HG02763 (cell line): ENCODE data around the gene FAM170B.

ENCODE experiments used
- ATAC-seq: cut with Tn5 transposase; IDR thresholded peaks from one replicate; pipeline ENCODE4 v1.9.1; 2021; ENCODE audit warnings: mild to moderate bottlenecking, moderate library complexity; ENCODE audit not compliant: unreplicated experiment

Gene FAM170B

DNA sequence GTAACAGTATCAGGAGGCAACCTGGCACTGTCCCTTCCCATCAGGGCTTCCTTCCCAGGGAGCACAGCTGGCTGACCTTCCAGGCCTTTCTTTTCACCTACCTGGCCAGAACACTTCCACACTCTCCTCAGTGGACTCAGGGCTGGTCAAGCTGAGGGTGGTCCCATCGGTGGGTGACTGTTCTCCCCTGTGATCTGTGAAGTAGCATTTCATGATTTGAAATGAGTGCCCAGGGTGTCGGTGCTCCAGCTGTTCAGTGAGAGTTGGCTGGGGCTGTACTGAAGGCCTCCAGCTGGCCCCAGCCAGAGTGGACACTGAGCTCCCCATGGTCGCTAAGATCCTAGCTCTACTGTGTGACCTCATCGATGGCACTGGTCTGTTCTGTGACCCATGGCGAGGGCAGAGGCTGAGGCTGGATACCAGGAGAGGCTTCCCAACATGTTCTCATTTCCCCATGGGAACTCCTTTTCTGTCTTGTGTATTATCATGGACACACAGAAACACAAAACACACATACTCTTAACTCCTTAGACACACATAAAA is at the start of gene FAM170B:
TSS of gene FAM170B (minus strand) at position 316 of the 543 bp plus-strand sequence. CDS start at position 213, 103 bp downstream.
- ATAC-seq, result no peak

DNA sequence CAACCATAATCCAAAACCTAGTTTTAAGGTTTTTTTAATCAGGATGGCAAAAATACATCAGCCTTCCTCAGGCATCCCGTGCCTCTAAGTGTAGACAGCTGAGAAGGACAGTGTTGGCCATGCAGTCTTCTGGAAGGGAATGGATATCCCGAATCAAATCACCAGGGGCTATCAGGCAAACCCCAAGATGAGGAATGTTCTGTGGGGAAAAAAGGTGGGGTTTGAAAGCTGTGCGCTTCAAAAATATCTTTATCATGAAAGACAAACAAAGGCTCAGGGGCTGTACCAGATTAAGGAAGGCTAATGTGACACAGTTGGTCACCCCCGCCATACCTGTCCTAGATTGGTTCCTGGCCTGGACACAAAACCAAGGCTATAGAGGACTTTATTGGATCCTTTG is 49.0 kb upstream of the FAM170B start:
- no peak for ATAC-seq

DNA sequence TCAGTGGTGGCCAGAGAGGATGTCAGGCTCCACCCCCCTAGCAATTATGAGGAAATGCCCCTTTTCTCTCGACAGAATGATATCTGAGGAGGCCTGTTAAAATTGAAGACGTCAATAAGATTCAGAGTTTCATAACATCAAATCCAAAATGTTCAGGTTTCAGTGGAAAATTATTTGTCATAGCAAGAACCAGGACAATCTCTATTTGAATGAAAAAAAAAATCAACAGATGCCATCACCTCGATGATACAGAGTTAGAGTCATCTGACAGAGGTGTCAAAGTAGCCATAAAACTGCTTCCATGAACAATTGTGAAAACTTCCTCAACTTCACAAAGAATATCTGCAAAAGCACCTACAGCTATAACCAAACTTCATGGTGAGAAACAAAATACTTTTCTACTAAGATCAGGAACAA is 46.6 kb upstream of the FAM170B start:
- ATAC-seq, result no peak

DNA sequence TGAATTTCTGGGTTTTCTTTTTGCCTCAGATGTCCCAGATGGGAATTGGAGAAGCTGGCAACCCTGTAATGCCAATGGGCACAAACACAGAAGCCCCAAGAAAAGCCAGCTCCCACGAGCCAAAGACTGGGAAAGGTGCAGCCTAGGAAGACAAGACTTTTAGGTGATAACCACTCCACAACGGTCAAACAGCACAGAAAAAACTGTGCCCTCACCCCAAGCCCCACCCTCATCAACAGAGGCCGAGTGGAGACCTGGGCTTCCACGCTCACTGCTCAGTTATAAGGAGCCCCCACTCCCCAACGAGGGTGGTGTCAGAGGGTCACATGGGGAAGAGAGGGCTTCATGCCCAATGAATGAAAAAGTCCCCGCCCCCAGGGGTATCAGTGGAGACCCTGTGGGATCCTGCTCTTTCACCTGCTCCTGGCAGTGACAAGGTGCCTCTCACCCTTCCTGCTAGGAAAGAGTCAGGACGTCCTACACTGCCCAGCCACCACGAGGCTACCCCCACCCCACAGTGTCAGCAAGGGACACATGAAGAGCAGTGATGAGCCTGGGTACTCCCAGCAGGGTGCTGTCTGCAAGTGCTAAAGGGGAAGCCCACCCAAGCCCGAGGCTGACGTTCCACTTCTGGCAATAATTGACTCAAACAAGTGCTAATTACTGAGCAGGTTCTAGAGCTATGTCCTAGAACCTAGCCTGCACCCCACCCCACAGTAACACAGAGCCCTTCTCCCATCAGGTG is 46.0 kb upstream of the FAM170B start:
- ATAC-seq, result no peak

DNA sequence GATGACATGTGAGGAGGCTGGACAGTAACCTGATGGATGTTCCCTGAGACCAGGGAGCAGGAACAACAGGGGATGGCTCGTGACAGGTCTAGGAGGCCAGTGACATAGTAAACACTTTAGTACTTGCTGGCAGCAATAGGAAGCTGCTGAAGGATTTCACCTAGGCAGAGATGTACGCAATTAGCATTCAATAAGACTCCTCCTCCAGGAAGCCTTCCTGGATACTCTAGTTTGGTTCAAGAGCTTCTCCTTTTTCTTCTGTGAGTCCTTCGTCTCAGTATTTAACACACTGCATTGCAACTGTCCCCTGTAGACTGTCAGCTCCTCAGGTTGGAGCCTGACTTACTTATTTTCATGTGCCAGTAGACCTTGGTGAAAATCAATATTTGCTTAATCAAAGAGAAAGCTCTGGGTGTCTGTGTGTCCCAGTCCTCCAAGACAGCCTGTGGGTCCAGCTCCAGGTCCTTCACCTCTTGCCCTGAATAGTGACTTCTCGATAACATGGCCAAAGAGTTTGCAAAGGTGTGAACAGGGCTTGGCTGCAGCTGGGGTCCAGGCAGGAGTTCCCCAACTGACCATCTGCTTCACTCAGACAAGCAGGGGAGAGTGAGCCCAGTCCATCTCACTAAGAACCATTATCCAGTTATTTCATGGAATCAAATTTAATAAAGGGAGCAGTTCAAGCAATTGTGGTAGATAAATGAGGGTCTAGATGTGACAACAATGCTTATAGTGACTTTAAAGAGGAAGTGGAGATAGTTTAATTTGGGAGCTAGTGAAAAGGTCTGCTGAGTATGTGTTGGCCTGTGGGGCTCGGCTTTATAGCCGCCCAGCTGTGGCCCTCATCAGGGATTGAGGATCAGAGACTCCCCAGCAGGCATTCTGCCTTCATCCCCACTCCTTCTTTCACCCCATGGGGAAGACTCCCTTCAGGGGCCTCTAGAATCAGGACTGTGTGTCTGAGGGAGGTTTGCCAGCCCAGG is 45.0 kb upstream of the FAM170B start:
- no peak for ATAC-seq

DNA sequence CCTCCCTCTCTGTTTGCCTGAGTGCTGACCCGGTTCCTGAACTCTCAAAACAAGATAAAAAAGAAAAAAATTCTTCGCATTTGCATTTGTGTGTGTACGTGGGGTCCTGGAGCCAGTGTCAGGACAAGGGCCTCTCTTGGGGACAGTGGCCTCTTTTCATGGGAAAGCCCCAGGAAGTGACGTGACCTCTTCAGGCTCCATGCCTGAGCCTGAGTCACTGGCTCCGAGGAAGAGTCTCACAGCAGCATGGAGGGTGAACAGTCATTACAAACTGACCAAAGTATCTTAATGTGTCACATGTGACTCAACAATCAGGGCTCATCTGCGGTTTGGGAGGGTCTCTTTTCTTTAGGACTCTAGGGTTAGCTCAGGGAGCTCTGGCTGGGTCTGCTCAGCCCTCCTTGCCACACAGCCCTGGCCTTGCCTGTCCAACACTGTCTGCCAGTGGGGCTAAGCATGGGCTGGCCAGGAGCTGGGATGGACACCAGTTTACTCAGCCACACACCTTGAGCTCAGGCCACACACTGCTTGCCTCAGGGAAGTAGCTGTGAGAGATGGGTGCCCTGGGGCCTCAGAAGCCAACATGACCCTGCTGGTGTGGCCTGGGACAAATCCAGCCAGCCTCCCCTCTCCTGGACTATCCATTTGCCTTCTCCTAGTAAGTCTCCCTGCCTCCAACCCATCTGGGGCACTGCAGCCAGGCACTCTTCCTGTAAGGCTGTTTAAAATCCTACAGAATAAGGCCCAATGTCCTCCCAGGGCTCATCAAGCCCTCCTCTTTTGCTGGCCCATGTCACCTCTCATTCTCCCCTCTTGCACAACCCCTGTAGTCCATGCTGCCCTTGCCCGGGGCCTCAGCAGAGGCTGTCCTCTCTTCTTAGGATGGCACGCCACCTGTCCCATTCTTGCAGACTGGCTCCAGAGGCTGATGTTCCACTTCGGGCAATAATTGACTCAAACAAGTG is 43.9 kb upstream of the FAM170B start:
- ATAC-seq, result peak; percentile 80

DNA sequence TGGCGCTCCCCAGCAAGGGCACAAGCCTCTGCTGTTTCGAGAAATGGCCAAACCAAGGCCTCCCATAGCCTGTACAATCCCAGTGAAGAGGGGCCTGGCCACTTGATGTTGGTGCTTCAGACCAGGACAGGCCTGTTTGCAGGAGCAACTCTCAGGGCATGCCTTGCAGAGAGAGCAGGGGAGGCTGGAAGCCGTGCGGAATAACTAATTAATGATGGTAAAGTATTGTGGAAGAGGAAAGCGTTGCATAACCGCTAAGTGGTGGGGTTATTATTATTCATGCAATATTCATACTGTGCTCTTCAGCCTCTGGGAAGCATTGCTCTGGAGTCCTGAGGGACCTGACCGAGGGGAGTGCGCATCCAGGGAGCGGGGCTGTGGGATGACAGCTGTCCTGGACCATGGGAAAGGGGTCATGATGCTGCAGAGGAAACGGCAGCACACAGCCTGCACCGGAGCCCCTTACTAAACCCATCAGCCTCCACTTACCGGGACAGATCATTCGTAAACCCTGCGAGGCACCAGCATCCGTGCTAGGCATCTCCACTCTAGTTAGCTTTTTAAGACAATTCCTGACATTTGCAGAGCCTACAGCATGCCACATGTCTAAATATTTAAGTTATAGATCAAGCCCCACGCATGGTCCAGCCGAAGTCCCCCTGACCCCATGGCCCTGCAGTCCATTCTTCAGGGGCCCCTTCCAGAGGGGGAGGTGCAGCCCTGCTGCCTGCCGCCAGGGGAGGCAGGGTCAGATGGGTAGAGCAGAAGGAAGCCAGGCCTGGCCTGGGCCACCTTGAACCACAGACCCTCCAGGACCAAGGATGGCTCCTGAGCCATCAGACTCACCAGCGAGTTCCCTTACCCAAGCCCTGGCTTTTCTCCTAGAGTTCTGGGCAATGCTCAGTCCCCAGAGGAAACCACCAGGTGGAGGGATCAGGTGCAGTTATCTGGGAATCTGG is 42.8 kb upstream of the FAM170B start:
- peak; percentile 2 for ATAC-seq

DNA sequence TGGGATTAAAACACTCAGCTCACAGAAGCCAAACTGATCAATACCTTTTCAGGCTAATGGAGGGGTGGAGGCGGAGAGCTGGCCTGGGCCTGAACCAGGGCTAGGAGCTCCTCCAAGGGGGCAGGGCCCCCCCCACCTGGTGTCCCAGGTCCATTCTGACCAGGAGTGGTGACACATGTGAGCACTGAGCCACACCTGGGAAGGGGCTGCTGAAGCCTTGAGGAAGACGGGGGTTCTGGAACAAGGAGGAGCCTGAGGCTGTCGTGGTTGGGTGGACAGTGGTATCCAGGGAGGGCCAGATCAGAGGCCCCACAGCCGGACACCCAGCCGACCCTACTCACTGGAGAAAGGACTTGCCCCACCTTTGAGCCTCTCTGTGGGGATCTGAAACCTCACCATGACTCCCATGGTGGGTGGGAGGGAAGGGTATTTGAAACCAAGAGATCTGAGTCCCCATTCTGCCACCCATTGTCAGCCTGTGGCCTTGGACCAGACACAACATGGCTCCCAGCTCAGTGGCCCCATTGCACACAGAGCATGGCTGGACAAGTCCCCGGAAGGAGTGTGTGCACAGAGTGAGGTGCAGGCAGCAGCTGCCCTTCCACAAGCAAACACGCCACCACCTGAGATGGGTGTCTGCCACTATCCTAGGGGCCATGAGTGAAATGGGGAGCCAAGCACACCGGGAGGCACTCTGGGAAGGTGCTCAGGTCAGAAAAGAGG is 41.9 kb upstream of the FAM170B start:
- no peak for ATAC-seq

DNA sequence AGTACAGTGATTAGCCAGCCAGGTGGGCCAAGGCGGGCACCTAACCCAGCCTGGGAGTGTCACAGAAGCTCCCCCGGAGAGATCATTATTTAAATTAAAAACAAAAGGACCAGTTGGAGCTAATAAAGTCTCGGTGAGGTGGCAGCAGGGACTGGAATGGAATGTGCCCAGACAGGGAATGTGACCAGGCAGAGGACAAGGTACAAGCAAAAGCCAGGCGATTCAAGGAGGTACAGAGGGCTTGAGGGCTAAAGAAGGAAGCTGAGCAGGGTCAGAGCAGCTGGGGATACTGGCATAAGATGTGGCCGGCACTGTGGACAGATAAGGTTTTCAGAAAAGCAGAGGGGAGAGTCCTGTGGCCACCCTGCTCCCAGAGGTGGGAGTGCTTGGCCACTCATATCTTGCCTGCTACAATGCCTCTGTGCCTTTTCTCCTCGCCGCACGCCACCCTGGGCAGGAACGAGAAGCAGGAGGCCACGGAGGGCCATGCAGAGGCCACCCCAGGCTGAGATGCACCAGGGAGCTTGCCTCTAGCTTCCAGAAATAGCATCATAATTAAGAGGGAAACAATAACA is 41.2 kb upstream of the FAM170B start:
- ATAC-seq, result no peak

DNA sequence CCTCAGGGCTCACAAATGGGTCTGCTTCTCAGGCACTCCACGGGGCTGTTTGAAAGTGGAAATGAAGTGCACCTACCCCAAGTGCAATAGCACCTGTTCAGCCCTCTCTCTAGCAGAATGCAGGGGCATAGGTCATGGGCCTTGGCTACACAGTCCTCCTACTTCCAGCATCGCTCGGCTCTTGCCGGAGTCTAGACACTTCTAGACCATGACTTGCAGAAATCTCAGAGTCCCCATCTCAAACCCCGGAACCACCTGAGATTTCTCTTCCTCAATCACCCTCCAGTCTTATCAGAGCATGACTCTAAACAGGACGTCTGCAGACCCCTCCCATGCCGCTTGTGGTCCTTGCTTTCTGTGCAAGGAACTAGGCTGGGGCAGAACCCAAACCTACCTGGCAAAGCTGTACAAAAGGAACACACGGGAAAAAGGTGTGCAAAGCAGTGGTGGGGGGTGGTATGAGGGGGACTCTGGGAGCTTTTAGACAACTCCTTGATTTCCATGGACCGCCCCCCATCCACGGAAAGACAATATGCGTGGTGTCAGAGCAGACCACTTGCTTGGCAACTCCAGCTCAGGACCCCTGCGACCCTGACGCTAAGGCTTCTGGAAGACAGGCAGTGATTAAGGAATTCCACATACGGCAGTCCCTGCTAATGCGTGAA is 40.6 kb upstream of the FAM170B start:
- ATAC-seq, result no peak

DNA sequence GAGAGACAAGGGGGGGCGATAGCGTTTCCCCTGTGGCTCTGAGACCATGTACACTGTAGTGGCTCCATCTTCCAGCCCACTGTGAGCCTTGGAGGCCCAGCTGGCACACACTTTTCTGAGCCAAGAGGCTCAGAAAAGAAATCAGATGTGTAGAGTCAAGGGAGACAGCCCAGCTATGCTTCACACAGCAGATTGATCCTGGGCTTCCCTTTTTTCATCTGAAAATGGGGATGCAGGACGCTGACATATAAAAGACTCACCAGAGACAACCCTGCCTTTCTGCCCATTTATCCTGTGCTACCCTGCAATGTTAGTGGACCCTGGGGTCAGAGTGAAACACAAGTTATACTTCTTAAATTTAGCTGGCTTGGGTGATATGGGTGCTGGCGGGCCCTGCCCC is 40.0 kb upstream of the FAM170B start:
- no peak for ATAC-seq

DNA sequence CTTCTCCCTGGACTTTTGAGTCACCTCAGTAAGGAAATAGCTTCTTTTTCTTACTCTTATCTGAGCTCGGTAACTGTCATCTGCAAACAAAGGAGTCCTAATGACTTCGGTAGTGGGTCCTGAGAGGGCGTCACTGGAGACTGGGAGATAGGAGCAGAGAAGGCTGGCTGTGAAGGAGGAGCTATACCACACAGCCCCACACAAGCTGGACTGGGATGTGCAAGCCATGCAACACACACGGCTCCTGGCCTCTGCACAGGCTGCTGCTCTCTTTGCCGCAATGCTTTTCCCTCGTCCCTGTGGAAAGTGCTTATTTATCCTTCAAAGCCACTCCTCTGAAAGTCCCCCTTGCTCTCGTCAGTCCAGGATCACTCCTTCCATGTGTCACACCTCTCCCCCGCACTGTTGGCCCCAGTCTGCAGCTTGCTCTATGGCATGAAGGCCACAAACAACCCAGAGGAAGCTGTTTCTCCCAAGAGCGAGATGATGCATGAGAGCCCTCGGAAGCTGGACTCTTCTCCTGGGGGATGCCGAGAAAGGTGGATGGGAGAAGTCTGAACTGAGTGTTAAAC is 39.5 kb upstream of the FAM170B start:
- ATAC-seq, result no peak

DNA sequence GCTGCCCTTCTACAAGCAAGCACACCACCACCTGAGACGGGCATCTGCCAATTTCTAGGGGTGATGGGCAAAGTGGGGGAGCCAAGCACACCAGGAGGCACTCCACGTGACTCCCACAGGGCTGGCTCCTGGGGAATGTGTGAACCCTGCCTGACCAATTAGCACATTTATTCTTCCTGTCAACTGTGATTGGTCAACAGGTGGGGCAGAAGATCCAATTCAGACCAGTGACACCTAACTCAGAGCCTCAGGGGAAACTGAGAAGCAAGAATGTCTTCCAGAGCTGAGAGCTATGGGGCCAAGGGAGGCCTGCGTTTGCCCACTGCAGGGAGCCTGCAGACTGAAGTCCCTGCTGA is 38.9 kb upstream of the FAM170B start:
- no peak for ATAC-seq

DNA sequence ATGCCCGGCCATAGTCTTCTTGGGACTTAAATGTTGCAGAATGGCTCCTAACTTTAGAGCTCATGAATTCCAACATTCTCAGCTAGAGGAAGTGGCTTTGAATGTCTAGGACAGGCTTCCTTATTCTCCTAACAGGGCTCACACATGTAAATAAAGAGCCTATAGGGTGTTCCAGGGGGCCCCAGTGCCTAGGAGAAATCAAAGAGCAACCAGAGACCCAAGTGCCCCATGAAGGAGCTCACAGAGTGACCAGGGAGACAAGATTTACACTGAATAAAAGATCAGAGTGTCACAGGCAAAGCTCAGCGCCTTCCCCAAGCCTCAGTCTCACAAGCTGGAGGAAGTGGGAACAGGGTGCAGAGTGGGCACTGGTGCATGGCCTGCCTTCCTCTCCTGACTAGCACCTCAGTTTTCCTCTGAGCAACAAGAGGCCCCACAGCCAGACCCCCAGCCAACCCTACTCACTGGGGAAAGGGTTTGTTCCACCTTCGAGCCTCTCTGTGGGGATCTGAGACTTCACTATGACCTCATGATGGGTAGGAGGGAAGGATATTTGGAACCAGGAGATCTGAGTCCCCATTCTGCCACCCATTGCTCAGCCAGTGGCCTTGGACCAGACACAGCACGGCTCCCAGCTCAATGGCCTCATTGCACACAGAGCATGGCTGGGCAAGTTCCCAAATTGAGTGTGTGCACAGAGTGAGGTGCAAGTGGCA is 38.4 kb upstream of the FAM170B start:
- ATAC-seq, result no peak

DNA sequence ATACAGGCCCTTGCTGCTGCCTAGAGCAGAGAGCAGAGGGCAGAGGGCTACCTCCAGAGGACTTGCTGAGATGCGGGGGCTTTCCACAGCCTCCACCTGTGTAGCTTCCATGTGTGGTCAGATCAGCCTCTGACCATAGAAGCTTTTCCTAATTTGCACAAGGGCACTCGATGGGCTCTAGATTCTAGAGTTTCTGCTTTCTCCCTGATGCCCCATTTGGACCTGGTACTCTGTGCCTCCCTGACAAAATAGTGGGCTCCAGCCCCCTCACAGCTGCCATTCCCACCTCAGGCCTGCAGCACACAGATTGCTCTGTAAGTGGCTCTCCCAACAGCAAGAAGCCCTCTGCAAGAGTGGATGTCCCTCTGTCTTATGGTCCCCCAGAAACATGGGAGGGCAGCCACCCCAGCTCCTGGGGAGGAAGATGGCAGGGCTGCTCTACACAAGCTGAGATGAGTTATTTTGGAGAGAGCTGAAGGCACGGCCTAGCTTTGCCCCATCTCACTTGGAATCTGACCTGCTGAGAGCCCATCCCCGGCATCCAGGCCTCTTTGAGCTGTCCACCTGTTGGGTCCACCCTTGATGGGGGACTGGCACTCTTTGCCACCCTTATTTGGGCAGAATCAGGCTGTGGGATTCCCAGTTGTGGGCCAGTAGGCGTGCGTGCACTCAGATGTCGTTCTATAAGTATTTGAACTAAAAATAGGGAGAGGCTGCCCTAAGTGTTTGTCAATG is 37.7 kb upstream of the FAM170B start:
- ATAC-seq, result no peak

DNA sequence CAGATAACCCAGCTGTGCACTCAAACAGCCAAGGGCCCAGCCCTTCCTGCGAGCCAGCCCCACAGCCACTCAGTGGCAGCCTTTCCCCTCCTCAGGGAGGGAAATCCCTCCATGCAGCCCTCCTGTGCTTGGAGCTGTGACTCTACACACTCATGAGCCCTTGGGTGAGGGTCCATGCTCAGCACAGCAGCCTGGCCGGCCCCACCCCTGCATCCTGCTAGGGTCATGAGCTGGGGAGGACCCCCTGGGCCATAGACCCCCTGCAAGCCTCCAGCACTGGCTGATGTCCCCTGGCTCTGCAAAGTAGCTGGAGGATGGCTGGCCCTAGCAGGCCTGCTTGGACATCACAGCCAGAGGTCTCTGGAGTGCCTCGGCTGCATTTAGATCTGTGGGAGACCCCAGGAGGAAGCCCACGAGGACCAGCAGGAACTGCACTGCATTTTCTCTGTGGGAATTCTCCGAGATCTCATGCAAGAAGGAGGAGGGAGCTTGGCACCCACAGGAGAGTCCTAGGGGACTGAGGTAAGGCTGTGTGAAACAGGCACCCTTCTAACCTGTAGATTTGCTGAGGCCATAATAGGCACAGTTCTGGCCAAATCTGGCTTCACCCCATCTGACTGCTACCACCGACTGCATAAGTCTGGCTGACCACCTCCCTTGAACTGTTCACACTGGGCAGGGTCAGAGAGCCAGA is 37.0 kb upstream of the FAM170B start:
- ATAC-seq, result no peak
